Effector CD8-positive, alpha-beta T cell (primary cell): ENCODE data around the gene RAI1.

Experiments
- DNase-seq: peaks from one replicate; lab custom pipeline; 2025; lab: John Stamatoyannopoulos, UW

The RAI1 gene

DNA sequence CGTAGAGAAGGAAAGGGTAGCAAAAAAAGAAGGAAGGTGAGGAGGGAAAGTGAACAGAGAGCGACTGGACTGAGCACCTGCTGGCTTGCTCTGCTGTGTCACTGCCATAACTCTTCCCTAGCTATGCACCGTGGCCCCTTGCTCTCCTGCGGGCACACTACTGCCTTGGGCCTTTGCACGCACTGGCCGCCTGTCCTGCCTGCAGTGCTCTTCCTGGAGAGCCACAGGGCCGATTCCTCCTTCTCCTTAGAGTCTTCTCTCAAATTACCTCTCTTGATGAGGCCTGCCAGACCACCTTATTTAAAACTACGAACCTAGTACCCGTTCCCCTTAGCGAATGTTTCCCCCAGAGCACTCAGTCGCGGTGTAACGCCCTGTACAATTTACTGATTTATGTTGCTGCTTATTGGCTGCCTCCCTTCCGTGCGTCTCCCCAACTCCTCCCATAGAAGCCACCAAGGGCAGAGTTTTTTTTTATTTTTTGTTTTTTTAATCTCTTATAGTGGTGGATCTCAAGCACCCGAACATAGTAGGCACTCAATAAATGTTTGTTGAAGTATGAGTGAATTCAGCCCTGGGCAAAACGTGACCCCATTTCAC lies 70.3 kb downstream of the RAI1 start:
- peak; percentile 58 for DNase-seq

DNA sequence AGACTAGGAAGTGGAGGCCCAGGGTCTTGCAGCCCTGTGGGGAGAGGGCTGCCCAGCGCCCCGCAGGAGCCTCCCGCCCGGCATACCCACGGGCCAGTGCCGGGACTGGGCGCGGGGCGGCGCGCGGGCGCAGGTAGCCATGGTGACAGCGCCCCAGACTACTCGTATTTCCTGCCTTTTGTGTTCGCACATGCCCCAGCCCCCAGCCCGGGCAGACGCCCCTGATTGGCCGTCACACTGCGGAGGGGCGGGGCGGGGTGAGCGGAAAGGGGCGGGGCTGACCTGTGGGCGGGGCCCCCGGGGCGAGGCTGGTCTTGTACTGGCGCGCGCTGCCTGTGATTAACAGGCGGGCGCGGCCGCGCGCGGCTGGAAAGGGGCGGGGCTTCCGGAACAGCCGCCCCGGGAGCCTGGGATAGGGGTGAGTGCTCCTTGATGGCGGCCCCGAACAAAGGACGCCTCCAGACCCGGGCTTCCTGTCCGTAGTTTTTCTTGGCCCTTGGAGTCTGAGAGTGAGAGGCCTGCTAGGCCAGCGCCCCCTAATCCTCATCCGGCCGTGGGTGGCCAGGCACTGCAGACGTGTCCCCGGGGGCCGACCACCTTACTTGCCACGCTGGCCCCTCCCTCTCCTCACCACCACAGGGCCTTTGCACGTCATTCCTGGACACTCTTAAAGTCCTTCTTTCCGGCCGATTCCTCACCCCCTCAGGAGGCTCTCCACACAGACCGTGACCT lies 71.0 kb downstream of the RAI1 start:
- peak; percentile 99 for DNase-seq

DNA sequence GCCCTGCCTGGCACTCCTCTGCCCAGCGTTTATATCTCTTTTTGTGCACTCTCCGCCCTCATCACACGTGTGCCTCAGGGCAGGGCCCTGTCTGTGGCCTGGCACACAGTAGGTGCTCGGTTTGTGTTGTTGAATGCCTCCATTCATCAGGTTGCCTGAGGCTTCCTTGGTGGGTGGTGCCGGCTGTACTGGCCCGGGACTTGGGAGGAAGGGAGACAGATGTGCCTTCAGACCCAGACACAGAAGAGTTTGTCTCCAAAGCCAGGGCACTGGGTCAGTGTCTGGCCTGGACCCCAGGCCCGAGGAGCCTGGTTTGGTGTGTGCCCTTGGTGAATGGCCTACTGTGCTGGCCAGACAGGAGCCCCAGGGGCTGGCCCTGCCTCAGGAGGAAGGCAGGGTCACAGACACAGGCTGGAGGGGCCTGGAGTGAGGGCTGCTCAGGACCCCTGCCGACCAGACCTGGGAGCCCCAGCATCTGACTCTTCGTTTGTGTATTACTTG lies 71.6 kb downstream of the RAI1 start:
- DNase-seq: no peak

DNA sequence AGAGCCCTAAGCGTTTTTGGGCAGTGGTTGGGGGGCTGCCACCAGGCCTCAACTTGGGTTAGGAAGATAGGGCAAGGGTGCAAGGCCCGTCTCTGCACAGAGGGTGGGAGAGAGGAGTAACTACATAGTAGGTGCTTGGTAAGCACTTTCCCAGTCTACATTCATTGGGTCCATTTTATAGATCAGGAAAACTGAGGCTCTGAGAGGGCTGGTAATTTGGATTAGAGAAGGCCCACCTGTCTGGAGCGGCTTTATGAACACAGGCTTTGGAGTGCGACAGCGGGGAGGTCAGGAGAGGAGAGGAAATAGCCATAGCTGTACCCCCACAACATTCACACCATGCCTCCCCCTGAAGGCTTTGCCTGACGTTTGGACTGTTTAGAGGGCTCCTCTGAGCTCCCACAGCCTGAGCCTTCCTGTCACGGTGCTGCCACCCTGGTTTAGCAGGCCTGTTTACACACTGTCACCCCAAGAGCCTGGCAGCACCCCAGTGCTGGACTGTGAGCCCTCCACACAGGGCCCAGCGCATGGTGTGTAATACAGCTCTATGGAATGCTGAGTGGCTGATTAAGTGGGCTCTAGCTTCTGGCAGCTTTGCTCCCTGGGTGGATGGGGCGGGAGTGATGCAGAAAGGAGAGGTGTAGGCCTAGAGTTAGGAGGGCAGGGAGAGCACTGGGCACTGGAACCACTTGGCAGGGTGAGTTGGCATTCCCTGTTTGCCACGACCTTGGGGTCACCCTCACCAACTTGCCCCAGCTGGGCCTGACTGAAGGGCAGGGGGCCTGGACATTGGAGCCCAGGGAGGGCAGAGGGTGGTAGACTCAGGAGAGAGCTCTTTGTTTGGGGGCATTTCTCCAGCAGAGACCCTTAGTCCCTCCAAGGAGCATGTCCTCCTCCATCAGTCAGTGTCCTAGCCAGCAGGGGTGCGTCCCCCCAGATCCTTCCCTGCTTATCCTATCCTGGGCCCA lies 73.7 kb downstream of the RAI1 start:
- DNase-seq: no peak

DNA sequence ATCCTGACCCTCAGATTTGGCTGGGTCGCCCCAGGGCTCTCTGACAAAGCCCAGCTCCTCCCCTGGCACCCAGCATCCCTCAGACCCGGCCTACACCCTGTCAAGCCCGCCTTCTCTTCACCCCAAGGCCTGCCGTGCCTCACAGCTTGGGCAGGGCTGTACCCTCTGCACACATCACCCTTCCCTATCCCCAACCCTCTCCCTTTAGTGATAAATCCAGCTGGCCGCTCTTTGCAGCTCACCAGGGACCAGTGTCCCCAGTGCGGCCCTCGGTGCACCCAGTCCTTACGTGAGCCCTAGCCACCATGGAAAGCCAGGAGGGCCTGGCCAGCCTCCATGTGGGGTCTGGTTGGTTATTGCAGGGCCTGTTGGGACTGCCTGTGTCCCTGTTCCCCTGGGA lies 74.5 kb downstream of the RAI1 start:
- DNase-seq: no peak

DNA sequence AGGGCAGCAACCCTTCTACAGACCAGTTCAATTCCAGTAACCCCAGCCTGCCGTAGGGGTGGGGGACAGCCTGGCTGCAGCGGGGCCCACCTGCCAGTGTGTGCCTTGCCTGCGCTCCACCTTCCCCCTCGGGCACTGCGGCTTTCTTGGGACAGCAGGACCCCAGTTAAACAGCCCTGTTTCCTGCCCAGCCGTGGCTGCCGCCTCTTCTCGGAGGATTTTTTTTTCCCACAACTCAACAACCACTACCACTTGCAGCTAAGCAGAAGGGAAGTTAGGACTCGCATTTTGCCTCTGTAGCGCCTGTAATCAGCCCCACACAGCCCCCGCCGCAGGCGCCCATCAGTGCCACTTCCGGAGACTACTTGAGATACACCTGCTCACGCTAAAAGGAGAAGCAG lies 76.1 kb downstream of the RAI1 start:
- no peak for DNase-seq

DNA sequence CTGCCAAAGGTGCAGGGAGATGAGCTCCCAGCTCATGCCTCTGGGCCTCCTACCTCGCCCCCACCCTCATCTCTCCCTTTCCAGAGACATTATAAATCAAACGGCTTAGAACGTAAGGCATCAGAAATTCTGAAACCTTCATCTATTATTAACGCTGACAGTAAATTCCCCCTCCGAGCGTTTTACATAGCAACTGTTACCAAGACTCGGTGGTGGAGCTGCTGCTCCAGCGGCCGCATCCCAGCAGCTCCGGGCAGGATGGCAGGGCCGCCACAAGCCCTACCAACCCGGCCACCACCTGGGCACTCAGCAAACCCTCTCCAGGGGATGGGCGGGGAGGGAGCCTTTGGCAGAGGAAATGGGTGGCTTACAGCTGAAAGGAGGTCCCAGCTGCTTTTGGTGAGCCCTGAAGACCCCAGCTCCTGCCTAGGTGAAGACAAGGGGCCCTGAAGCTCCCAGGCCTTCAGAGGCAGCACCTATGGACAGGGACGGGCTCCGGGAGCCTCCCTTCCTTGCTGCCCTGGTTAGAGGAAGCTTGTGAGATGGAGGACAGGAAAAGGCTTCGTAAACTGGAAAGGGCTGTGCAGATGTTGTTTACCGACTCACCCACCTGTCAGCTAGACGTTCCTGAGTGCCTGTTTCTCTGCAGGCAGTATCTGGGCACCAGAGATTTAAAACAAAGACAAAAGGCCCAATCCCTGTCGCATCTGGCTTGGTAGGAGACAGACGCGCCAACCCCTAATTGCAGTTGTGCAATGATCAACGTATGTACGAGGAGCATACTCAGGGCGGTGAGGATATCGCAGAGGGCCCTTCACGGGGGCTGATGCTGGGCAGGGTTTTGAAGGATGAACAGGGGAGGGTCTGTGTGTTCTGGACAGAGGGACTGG lies 76.9 kb downstream of the RAI1 start:
- no peak for DNase-seq

DNA sequence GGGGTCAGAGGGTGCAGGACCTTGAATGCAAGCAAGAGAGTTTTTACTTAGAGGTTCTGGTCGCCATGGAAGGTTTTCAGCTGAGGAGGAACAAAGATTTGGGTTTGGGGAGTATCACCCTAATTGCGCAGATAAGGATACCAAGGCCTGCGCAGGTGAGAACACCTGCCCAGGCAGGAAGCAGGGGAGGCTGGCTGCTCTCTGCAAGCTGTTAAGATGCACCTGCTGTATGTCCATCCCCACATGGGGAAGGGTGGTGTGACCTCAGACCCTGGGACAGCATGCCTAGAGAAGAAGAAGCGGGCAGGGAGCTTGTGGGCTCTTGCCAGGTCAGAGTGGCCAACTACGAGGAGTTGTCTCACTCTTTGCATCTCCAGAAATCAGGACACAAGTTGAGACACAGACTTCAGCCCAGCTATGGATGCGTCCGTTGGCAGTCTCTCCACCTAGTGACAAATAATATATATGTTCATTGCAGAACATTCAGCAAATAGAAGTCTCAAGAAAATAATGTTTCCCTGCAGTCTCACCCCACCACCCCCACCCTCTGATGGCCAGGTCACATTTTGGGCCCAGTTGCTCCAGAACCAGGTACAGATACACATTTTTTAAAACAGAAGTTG lies 77.8 kb downstream of the RAI1 start:
- DNase-seq: no peak

DNA sequence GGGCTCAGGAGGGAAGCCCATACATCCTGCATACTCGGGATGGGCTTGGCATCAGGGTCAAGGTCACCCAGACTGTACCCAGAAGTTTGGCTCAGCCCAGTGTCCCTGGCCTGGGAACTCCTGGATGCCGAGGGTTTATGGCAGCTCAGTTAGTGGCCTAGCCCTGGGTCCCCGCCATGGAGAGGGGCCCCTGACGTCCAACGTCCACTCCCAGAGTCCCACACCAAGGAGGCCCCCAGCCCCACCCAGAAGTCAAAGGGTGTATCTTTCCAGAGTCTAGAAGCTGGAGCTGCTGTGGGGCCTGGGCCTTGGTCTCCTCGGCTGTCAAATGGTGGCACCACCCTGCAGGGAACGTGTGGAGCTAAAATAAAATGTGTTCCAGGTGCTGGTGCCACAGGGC lies 79.1 kb downstream of the RAI1 start:
- no peak for DNase-seq

DNA sequence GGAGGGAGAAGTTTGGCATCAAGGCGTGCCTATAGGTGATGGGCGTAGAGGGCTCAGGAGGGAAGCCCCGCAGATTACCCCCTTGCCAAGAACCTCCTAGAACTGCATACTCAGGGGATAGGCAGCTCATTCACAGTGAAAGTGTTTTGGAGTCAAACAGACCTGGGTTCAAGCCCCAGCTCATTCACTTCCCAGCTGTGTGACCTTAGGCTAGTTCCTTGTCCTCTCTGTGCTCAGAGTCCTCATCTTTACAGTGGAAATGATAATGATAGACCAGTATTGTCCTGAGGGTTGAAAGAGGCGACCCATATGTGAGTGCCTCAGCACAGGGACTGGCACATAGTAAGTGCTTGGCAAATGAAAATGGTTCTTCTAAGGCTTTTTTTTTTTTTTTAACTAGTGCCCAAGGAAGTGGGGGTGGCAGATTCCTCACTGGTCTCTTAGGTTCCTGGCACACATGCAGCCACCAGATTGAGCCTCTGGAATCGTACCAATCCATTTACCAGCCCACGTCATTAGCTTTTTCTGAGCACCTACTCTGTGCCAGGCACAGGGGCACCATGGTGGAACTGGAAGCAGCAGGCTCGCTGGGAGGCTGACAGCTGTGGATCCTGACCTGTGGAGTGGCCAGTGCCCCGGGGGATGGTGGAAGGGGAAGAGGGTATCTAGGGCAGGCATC lies 79.8 kb downstream of the RAI1 start:
- no peak for DNase-seq

DNA sequence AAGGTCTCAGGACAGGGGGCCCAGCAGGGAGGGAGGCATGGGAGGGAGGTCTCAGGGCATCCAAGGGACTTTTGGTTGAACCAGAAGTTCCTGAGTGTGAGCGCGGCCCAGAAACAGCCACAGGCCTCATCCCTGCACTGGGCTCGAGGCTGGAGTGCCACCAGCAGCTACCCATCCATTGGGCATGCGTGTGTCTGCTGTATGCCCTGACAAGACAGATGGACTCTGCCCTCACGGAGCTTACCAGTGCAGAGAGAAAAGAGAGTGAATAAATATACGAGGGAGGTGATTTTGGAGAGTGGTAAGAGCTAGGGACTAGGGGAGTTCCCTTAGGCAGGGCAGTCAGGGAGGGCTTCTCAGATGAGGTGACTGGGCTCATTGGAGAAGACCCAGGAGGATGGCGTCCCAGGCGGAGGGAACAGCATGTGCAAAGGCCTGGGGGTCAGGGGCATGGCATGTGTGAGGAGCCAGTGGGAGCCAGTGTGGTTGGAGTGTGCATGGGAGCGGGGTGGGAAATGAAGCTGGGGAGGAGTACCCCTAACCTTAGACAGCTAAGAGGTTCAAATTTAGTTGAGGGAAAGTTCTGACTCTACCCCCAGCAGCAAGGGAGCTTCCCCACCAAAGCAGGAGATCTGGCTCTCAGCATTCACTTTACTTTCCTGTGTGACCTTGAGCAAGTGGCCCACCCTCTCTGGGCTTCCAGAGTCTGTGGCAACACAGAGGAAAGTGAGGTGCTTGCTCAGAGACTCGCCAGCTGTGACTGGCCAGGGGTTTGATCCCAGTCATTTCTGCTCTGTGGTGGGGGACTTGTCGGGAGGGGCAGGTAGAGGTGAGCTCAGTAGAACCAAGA lies 80.9 kb downstream of the RAI1 start:
- no peak for DNase-seq

DNA sequence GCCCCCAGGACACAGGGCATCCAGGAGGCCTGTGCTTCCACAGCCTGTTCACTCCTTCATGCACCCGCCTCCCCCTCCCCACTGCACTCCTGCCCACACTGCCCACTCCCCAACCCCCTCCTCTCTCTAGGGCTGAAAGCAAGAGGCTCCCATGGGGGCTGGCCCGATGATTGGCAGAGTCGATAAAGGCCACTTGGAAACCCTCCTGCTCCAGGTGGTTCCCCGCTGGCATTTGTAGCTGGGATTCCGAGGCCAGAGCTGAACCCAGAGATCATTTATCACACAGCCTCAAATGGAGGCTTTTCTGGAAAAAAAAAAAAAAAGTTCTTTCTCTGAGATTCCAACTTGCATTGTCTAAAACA lies 81.5 kb downstream of the RAI1 start:
- DNase-seq: no peak

DNA sequence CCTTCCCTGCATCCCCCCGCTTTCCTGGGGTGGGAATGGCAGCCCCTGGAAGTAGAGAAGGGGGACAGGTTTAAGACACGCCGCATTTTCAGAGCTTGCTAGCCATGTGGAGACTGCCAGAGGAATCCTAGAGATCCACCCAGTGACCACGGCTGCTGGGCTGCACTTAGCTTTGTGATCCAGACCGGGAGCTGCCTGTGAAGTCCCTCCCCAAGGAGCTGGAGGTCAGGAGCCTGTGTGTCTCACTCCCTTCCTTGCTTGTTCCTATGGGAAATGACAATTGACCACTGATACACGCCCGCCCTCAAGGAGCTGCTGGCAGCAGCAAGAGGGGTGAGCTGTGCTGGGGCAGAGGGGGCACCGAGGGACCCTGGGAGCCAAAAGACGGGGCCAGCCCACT lies 81.9 kb downstream of the RAI1 start:
- DNase-seq: no peak

DNA sequence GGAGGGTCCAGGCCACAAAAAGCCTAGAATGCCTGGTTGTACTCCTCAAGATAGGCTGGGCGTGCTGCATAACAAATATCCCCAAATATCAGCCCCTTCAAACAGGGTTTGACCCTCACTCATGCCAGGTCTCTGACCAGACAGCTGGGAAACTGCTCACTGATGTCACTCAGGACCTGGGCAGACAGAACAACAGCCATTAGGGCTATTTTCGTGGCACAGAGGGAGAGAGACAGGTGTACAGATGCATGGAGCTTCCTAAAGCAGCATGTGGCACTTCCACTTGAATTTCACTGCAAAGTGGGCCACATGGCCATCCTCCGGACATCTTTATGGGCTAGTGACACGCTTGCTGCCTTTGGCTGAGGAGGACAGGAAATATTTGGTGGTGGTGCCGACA lies 82.5 kb downstream of the RAI1 start:
- DNase-seq: no peak

DNA sequence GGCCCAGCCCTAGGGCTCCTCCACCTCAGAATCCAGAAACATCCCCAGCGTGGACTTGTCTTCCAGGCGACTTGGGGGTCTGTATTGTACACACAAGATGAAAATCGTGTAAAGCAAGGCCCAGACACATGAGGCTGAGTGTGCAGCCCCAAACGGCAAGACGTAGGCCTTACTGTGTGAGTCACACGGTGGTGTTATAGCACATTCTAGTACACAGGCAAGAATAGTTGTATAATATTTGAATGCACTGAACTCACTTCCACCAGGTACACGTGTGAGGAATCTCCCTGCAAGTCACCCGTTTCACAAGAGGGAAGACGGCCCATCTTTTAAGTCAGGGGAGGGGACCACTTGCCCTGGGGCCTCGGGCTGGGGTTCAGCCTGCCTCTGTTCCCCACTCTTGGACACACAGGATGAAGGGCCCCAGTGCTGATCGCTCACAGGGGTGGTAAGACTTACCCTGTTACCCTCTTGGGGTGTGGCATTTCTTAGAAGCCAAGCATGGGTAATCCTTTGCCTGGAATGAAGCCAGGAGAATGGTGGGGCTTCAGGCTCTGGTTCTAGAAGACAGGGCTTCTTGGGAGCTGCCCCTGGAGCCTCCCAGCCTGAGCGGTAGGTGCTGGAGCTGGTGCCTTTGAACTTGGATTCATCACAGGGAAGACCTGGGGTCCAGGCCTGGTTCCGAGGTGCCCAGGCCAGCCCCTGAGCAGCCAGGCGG lies 84.3 kb downstream of the RAI1 start:
- DNase-seq: no peak

DNA sequence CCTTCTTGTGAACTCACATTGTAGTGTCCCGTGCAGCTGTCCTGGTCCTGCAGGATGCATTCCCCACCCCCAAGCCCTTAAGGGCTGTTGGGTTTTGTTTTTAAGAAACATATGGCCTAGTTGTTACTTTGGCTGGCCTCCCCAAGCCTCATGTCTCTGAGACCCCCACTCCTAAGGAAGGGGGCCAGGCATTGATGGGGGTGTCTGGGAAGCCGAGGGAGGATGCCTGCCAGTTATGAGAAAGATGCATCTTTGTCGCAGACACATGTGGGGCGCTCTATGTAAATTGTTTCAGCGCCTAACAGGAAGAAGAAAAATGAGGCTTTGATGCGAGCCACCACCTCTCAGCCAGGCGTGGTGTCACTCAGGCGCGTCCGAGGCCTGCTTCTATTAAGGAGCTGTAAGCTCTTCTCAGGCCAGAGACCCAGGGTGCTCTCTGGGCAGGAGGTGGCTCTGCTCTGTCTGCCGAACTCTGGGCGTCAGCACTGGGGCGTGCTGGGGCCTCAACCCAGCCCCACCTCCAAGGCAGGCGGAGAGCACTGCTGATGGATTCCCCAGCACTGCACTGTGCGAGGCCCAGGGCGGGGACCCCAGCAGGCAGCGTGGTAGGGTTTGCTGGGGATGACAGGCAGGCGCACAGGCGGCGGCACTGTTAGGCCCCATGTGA lies 85.0 kb downstream of the RAI1 start:
- DNase-seq: no peak

DNA sequence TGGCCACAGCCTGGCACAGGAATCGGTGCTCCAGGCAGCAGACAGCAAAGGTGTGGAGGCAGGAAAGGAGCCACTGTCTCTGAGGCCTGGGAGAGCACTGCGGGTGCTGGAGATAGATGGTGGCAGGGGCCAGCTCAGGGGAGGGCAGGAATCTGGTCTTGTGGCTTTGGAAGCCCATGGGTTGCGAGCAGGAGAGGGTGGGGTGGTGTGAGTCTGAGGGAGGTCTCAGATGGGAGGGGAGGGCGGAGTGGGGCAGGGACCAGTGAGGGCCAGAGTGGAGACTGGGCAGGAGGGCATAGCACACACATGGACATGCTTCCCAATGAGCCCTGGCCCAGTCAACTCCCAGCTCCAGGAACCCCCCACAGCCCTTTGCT lies 85.5 kb downstream of the RAI1 start:
- no peak for DNase-seq

DNA sequence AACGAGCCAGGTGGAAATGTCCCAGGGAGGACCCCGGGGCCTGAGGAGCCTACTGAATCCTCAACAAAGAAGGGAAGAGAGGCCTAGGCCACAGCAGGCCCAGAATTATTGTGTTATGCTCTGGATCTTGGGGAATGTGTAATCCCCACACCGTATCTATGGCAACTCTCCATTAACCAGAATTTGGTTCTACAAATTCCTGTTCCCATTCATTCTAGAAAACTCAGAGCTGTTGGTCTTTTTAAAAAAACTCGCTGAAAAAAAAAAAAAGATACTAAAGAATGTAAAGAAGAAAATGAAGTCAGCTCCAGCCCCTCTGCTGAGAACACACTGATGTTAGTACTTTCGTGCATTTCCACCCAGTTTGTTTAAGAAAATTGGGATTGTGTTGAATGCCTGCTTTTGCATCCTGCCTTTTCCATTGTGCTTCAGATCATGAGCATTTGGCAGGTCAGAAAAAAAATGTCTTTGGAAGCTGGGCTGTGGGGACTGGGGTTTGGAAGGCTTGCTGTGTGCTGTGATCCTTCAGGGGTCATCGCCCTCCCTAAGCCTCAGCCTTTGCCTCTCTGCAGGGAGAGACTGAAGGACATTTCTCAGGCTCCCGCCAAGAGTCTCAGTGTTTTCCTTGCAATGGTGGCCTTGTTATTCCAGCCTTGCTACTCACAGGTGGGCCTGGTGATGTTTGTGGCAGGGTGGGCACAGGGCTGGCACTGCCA lies 86.1 kb downstream of the RAI1 start:
- no peak for DNase-seq
